SW 1271 (cell line): Measurements from ENCODE around the gene EML6.

ENCODE experiments used
- DNase-seq, 2 experiments: peaks; one replicate each; lab custom pipeline; 2025; lab: John Stamatoyannopoulos, UW

The EML6 gene

DNA sequence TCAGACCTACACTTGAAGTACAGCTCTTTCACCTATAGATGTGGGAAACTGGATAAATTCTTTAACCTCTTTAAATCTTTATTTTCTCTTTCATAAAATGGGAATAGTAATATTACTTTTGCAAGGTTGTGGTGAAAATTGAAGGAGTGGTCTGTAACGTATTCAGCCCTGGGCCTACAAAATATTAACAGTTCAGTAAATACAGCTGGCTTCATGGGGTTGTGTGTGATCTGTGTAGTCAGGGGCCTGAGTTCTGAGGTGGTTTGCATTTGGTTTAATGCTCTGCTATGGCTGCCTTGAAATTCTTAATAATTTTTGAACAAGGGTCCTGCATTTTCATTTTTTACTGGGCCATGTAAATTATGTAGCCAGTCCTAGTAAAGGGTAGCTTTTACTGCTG lies 16.8 kb upstream of the EML6 start:
- DNase-seq, result no peak

DNA sequence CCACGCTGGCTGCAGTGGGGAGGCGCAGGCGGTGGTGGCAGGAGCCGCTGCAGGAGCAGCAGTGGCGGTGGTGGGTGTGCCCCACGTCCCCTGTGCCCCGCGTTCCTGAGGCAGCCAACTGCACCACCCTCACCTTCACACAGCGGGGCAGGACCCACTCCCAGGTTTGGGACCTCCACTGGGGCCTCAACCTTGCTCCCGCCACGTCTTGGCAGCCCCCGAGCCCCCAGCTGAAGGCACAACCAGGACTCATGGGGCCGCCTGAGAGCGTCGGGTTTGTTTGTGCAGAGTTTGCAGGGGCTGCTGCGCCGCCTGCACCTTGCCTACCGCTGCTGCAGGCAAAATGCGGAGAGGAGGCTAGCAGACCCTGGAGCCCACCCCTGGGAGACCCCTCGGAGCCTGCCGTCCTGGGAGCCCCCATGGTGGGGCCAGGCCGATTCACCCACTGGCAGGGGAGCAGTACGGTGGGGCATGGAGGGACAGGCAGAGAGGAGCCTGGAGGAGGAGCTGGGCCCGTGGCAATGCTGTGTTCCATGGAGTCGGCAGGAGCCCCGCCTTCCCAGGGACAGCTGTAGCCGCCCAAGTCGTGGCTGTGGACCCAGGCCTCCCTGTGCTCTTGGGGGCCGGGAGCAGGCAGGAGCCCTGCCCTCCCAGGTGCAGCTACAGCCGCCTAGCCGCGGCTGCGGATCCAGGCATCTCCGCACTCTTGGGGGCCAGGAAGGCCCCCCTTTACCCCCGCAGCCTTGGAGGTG lies 14.7 kb upstream of the EML6 start:
- no peak for DNase-seq

DNA sequence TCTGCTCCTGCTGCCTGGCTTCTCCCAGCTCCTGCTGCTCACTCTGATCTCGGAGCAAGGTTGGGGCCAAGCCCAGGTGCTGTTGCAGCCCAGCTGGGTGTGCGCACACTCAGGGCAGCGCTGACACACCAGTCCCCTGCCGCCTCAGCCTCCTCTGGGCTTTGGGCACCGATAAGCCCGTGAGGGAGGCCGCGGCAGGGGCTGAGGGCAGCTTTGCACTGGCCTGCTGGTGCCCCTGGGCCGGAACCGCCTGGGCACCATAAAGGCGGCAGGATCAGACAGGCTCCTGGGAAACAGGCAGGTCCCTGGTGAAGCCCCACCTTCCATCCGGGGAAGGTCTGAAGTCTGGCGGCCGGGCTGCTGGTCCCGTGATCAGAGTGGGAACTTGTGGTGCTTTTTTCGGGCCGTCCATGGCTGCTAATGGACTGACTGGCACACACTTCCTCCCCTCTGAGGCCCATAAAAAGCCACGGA lies 14.1 kb upstream of the EML6 start:
- DNase-seq, result no peak

GRCh38 chr2:54710216-54710615 lies 13.2 kb upstream of the EML6 start:
- no peak for DNase-seq

GRCh38 chr2:54712516-54712915 lies 10.9 kb upstream of the EML6 start:
- DNase-seq, result no peak

GRCh38 chr2:54714996-54715395 lies 8.5 kb upstream of the EML6 start:
- no peak for DNase-seq

DNA sequence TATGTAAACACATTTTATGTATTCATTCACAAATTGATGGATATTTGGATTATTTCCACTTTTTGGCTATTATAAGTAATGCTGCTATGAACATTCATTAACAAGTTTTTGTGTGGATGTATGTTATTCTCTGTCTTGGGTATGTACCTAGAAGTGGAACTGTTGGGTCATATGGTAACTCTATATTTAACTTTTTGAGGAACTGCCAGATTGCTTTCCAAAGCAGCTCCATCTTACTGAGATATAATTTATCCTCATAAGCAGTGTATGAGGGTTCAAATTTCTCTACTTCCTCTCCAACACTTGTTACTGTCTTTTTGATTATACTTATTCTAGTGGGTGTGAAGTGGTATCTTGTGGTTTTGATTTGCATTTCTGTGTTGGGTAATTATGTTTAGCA lies 7.1 kb upstream of the EML6 start:
- no peak for DNase-seq

DNA sequence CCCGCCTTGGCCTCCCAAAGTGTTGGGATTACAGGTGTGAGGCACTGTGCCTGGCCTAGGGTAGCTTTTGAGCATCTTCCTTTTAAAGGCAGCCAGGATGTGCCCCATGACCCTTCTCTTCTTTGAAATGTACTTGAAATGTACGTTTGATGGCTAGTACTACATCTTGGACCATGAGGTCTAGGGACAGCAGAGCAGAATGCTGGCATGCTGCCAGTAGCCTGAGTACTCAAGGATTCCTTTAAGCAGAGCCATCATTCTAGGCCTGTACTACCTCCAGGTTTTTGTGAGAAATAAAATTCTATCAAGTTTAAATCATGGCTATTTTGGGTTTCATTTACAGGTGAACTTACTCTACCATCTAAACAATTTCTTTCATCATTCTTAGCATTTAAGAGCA lies 2.9 kb upstream of the EML6 start:
- no peak for DNase-seq

DNA sequence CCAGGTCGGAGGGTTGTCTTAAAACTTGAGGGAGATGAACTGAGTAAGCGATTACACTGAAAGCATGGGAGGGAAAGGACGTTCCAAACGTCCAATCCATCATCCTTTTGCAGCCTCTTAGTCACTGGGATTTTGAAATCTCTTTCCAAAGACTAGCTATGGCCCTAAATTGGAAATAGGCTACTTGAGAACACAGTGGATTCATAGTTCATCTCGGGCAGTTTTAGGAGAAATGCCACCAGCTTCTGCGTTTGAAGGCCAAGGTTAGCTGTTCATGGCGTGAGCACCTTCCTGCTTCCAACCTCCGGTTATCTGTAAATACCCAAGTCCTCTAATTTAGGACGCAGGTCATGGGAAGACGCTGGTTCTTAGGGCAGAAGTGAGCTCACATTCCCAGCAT lies 821 bp upstream of the EML6 start:
- DNase-seq, result peak in 1 of 2 experiments; percentile 56

DNA sequence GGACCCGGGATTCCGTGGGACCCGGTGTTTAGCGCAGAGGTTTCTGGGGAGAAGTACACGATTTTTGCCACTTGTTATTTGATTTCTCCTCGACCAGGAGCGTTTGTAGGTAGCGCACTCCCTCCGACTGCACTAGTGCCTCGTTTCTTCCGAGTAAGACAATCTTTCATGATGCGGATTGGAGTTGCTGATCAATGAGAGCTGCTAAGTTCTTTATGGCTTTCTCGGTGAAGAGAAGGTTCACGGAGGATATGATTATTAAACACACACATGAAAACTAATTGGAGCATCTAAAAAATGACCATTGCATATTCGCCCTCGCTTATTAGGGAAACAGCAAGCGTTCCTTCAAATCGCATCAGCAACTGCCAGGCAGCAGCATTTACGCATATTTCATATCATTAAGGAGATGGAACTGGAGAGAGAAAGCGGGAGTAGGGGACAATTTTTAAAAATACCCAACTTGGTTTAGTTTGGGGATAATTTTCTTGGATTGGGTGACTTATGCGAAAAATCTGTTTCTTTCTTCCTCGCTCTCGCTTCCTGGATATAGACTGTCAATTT lies 616 bp downstream of the EML6 start:
- DNase-seq, result peak in 1 of 2 experiments; percentile 52

GRCh38 chr2:54724560-54725342 lies 1.3 kb downstream of the EML6 start:
- DNase-seq, result no peak

- no peak for DNase-seq
These were observed 2.1 kb downstream of the EML6 start for GRCh38 chr2:54725343-54726099.

- DNase-seq, result no peak
These were observed 3.0 kb downstream of the EML6 start for GRCh38 chr2:54726431-54726830.

DNA sequence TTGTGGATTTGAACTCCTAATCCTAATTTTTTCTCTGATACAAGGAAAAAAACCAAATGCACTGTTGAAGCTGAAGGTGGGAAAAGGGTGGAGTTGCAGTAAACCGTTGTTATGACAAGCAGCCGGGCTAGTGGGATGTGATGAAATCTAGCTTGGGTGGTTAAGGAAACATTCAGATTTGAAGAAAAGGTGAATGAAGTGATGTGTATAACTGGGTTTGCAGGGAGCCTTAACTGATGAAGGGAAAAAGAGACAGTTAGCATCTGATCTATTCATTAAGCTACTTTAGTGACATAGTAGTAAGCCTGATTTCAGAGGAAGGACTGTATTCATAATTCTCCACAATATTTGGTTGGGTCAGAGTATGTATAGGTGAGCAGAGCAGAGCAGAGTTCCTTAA lies 3.5 kb downstream of the EML6 start:
- no peak for DNase-seq

- DNase-seq, result peak in 1 of 2 experiments; percentile 9
These were observed 5.2 kb downstream of the EML6 start for GRCh38 chr2:54728669-54729120.

- DNase-seq, result no peak
These were observed 12.2 kb downstream of the EML6 start for GRCh38 chr2:54735636-54736035.

- DNase-seq, result no peak
These were observed 14.8 kb downstream of the EML6 start for GRCh38 chr2:54738281-54738680.

DNA sequence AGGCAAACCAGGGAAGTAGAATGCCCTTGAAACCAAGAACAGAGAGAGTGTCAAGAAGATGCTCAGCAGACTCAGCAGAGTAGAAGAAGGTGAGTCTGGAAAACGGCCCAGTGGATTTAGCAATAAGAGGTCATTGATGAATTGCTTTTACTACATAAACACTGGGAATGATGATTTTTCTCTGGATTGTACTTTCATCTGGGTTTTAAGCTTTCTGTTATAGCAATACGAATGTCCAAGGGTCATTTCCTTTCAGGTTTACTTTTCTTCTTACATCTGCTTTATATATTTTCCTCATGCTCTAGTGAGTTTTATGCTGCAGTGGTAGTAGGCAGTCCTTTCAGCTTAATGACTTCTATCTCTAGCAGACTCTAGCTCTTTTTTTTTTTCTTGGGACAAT lies 16.9 kb downstream of the EML6 start:
- no peak for DNase-seq

GRCh38 chr2:54741250-54741649 lies 17.8 kb downstream of the EML6 start:
- no peak for DNase-seq

- no peak for DNase-seq
These were observed 26.6 kb downstream of the EML6 start for GRCh38 chr2:54750040-54750439.

GRCh38 chr2:54752439-54752838 lies 29.0 kb downstream of the EML6 start:
- no peak for DNase-seq

- DNase-seq, result no peak
These were observed 32.3 kb downstream of the EML6 start for GRCh38 chr2:54755641-54756326.
